ENCODE data around the gene TRIM33. TPM values are rescaled to one million over a fixed set of nuclear protein-coding genes. Genes with fewer than 3 reads are reported as not detected.

TRIM33 gene
- total RNA-seq, 1 experiment from 2014 or later: 53.8 TPM

DNA sequence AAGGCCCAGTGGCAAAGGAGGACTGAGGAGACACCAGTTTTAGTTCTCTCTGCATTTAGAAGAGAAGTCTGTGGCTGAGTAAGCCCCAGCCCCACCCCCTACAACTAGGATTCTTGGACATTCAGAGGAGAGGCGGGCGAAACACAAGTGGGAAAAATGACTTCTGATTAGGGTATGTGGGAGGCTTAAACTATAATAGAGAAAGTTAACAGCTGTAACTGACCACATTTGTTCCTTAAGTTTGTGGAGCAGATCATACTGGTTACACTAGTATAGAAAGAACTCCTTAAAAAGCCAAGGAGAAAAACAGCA is 11.2 kb upstream of the TRIM33 start:
- no peak overlapping the region for H3K4me3 Mint-ChIP-seq
- Histone ChIP-seq H4K5ac (ENCODE audit: insufficient read length, low read depth, low read length) (no peak overlapping the region), H3K9me3 (ENCODE audit: control insufficient read depth, low read depth, low read length) (no peaks in the 10 kb centered on the region)

More for the DNA sequence above, 11.2 kb upstream of the TRIM33 start:
- Histone ChIP-seq H2BK5ac (ENCODE audit: insufficient read length, low read length) (no peak overlapping the region), H3T11ph (ENCODE audit: low read length) (no peak overlapping the region), H3K79me1 (ENCODE audit: insufficient read depth, low read depth, low read length, poor library complexity, severe bottlenecking) (no peaks in the 10 kb centered on the region), H3K27me3 (ENCODE audit: insufficient read depth, low read length) (no peaks in the 10 kb centered on the region), H3K27ac (ENCODE audit: insufficient read length, low read depth, low read length) (no peak overlapping the region), H3K79me2 (ENCODE audit: insufficient read depth, low read length) (no peaks in the 10 kb centered on the region), H3K23me2 (ENCODE audit: insufficient read length, low read depth, low read length, poor library complexity, severe bottlenecking) (peaks cover 3% of the 10 kb centered on the region), H2AFZ (ENCODE audit: low read length) (no peak overlapping the region), H2BK20ac (ENCODE audit: low read depth, low read length, poor library complexity, severe bottlenecking) (no peak overlapping the region), H3K4me2 (ENCODE audit: insufficient read depth, insufficient read length, low read length) (no peak overlapping the region), H3K14ac (ENCODE audit: insufficient read depth, low read length) (no peak overlapping the region), H2BK15ac (ENCODE audit: low read depth, low read length) (no peak overlapping the region), H2BK12ac (ENCODE audit: insufficient read length, low read depth, low read length) (no peak overlapping the region), H4K91ac (ENCODE audit: insufficient read length, low read depth, low read length) (no peak overlapping the region), H3K4me1 (ENCODE audit: insufficient read depth, low read length) (no peaks in the 10 kb centered on the region), H4K20me1 (ENCODE audit: control insufficient read depth, insufficient read depth, insufficient read length) (no peaks in the 10 kb centered on the region), H3K9ac (ENCODE audit: extremely low read depth, insufficient read length, low read length) (no peak overlapping the region), H3K18ac (ENCODE audit: insufficient read length, low read depth, low read length) (no peak overlapping the region), H2BK120ac (ENCODE audit: low read depth, low read length, poor library complexity, severe bottlenecking) (no peak overlapping the region), H3K23ac (ENCODE audit: insufficient read length, low read depth, low read length) (no peak overlapping the region), H3K4ac (ENCODE audit: low read depth, low read length) (no peak overlapping the region), H4K8ac (replicated peaks; ENCODE audit: insufficient read length, low read depth, low read length) (no peak overlapping the region), H3K56ac (ENCODE audit: insufficient read length, low read depth, low read length) (no peak overlapping the region), H2AK5ac (ENCODE audit: insufficient read length, low read length) (no peak overlapping the region)
- Mint-ChIP-seq H3K27ac (no peak overlapping the region), H3K4me1 (peaks cover 2 to 4% of the 10 kb centered on the region in 2 experiments; a peak in 2 of 4 replicates), H3K27me3 (ENCODE audit: low read depth) (no peaks in the 10 kb centered on the region), H3K36me3 (ENCODE audit: insufficient read depth in 1 of 3, low read depth in 3 of 3) (no peaks in the 10 kb centered on the region), H3K9me3 (no peaks in the 10 kb centered on the region; a peak in 1 of 5 replicates)
- no CpG with 5 or more reads among the region's 2 CpGs for WGBS (ENCODE audit: extremely low coverage, insufficient read length, low lambda C conversion rate)
- no peak for DNase-seq
- TF ChIP-seq, protein P1, sequence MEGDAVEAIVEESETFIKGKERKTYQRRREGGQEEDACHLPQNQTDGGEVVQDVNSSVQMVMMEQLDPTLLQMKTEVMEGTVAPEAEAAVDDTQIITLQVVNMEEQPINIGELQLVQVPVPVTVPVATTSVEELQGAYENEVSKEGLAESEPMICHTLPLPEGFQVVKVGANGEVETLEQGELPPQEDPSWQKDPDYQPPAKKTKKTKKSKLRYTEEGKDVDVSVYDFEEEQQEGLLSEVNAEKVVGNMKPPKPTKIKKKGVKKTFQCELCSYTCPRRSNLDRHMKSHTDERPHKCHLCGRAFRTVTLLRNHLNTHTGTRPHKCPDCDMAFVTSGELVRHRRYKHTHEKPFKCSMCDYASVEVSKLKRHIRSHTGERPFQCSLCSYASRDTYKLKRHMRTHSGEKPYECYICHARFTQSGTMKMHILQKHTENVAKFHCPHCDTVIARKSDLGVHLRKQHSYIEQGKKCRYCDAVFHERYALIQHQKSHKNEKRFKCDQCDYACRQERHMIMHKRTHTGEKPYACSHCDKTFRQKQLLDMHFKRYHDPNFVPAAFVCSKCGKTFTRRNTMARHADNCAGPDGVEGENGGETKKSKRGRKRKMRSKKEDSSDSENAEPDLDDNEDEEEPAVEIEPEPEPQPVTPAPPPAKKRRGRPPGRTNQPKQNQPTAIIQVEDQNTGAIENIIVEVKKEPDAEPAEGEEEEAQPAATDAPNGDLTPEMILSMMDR (conservative IDR thresholded peaks at IDR 0.05): no peak

All from H9 (cell line).